HL-60 (cell line): ENCODE measurements around the gene DNAJB6.

ENCODE experiments used
- DNase-seq, 2 experiments: peaks; one replicate each; pipeline ENCODE4 v3.0.0-alpha.2; 2010 to 2020; ENCODE audit warnings: low read depth in 1 of 2, low spot score in 1 of 2
- H3K27ac ChIP-seq: fragments of 250-450 bp; sonication (Bioruptor Pico); replicated peaks from 2 replicates; pipeline ENCODE4 v1.5.1; 2020; ENCODE audit warnings: mild to moderate bottlenecking, moderate library complexity
- H3K27me3 ChIP-seq: fragments of 250-450 bp; sonication (Bioruptor Pico); 2 replicates; pipeline ENCODE4 v1.5.1; 2021; ENCODE audit warnings: mild to moderate bottlenecking, moderate library complexity; ENCODE audit not compliant: insufficient read depth, poor library complexity, severe bottlenecking
- H3K4me3 ChIP-seq: replicated peaks from 2 replicates; pipeline ENCODE4 v1.5.1; 2011; ENCODE audit warnings: mild to moderate bottlenecking, control low read depth, low read length; ENCODE audit not compliant: insufficient read depth
- CTCF ChIP-seq: IDR thresholded peaks from one replicate; pipeline ENCODE4 v1.5.1; 2011; ENCODE audit warnings: low read length, control low read depth, inconsistent platforms; ENCODE audit not compliant: insufficient read depth
- GABPA ChIP-seq: IDR thresholded peaks from 2 replicates; pipeline ENCODE4 v1.6.1; 2012; ENCODE audit warnings: low read depth
- POLR2AphosphoS5 ChIP-seq: IDR thresholded peaks from 2 replicates; pipeline ENCODE4 v1.6.1; 2012; ENCODE audit warnings: low read depth
- REST ChIP-seq: IDR thresholded peaks from 2 replicates; pipeline ENCODE4 v1.6.1; 2012; ENCODE audit warnings: low read depth; ENCODE audit not compliant: insufficient replicate concordance
- SPI1 ChIP-seq: IDR thresholded peaks from 2 replicates; pipeline ENCODE4 v1.6.1; 2012; ENCODE audit warnings: low read depth, mild to moderate bottlenecking, borderline replicate concordance

DNAJB6 gene

GRCh38 chr7:157357129-157358040, 20.6 kb downstream of the DNAJB6 start:
- no peaks in the 10 kb centered on the region for H3K27me3 ChIP-seq
- no peak for TF ChIP-seq POLR2AphosphoS5
- no peak for TF ChIP-seq GABPA
- TF ChIP-seq SPI1 = no peak
- TF ChIP-seq CTCF = no peak
- no peak for TF ChIP-seq REST
- peak overlapping the region; percentile 35; the same call in 1 of the 2 replicates for H3K27ac ChIP-seq
- DNase-seq = peak in 1 of 2 experiments; percentile 56
- H3K4me3 ChIP-seq = no peak overlapping the region

GRCh38 chr7:157358041-157358752, 21.4 kb downstream of the DNAJB6 start:
- Histone ChIP-seq H3K4me3 (no peak overlapping the region), H3K27me3 (no peaks in the 10 kb centered on the region), H3K27ac (no peak overlapping the region)
- TF ChIP-seq POLR2AphosphoS5 (no peak), CTCF (no peak), REST (no peak), SPI1 (no peak), GABPA (no peak)
- DNase-seq = no peak

DNA sequence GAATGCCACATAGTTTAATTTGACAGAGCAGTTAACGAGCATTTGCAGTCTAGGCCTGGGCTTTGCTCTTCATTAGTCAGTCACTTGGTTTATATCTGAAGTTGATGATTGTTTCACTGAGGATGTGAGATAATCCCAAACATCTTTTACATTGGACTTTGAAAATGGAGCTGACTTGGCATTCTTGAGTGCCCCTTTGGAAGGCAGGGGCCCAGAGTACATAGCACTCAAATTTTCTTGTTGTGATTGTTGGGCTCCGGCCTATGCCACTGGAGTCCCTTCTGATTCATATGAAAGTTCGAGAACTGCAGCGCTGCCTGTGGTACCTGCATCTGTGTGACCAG, 21.9 kb downstream of the DNAJB6 start:
- Histone ChIP-seq H3K27ac (no peak overlapping the region), H3K4me3 (no peak overlapping the region), H3K27me3 (no peaks in the 10 kb centered on the region)
- no peak for TF ChIP-seq POLR2AphosphoS5
- TF ChIP-seq CTCF = no peak
- no peak for TF ChIP-seq REST
- no peak for TF ChIP-seq SPI1
- no peak for DNase-seq
